NOMO-1 treated with dmso at 0.1 percent for 144 hours (cell line): ENCODE measurements around the gene FYN.

Experiments
- DNase-seq: peaks from one replicate; lab custom pipeline; 2025; ENCODE audit not compliant: unreplicated experiment; lab: John Stamatoyannopoulos, UW

Gene FYN

GRCh38 chr6:111884068-111884467 is 10.8 kb upstream of the FYN start:
- no peak for DNase-seq

DNA sequence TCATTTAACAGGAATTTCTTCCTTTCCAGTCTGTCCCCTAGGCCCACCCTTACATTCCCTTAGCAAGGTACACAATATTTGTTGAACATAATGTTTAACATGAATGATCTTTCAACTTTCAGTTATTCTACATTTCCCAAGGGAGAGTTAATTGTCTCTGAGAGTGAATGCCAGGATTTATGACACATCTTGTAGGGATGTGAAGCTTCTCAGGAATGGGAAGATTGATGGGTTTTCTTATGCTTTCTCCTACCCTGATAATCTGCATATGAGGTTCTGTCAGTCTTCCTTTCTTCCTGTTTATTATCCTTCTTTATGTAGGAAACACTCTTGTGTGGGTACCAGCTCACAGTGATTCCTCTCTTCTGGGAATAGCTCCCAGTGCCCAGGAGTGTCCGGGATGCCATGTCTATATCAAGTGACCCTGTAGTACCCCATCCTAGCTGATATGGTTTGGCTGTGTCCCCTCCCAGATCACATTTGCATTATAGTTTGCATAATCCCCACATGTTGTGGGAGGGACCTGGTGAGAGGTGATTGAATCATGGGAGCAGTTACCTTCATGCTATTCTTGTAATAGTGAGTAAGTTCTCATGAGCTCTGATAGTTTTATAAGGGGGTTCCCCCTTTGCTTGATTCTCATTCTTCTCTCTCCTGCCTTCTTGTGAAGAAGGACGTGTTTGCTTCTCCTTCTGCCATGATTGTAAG is 7.1 kb upstream of the FYN start:
- no peak for DNase-seq

GRCh38 chr6:111875741-111876140 is 2.5 kb upstream of the FYN start:
- no peak for DNase-seq

DNA sequence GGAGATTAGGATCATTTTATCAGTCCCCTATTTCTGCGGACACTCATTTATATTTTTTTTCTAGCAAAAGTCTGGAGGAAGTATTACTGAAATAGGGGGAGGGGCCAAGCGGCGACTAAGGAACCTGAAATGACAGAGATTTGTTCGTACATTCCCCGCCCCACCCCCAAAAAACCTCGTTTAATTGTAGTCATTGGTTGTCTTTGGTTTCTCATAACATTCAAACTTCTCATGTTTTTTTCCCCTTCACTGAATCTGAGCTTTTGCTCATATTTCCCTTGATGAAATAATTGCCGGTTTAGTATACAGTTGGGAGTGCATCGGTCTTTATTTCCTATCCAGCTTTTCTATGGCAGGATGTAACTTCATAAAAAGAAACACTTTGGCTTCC is 768 bp upstream of the FYN start:
- DNase-seq: no peak

- peak; percentile 8 for DNase-seq
Measured at GRCh38 chr6:111872401-111873177, 663 bp downstream of the FYN start.

- DNase-seq: no peak
Measured at GRCh38 chr6:111871725-111872400, 1.4 kb downstream of the FYN start.

DNA sequence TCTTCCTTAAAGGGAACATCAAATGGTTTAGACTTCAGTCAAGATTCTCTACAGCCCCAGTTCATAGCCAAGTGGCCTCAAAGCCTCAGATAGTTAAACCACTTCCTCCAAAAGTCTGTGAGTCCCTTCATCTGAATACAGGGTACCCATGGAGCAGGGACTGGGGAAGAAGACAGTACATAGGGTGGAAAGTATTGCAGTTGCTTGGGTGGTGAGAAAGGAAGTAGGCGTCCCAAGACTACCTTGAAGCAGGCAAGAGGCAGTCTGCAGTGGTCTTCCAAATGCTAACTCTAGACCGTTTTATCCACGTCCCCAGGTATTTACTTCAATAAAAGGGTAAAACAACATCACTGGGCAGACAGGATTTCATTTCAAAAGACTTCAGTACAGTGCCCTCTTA is 2.0 kb downstream of the FYN start:
- DNase-seq: no peak

GRCh38 chr6:111870742-111871064 is 2.5 kb downstream of the FYN start:
- no peak for DNase-seq

DNA sequence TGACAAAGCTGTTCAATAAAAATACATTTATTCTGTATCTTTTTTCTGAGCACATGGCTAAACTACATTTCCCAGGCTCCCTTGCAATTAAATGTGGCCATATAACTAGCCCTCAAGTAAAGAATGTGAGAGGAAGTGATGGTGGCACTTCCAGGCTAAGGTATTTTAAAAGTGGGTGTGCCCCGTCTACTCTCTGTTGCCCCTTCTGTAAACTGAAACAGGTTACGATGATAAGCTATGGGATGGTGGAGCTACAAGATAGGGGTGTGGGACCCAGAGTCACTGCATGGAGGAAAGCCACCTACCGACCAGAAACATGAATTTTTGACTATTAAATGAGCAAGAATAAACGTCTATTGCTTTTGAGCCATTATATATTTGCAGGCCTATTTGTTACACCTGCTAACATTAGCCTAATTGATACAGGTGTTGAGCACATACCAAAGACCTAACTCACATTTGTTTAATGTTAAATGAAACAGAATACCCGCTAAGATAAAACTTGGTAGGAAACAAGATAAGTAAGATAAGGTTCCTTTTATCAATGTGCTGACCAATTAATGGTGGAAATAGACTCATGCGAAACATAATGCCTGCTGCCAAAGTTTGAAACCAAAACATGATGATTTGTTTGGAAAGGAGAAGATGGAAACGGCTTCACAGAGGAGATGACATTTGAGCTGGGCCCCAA is 3.1 kb downstream of the FYN start:
- DNase-seq: no peak

DNA sequence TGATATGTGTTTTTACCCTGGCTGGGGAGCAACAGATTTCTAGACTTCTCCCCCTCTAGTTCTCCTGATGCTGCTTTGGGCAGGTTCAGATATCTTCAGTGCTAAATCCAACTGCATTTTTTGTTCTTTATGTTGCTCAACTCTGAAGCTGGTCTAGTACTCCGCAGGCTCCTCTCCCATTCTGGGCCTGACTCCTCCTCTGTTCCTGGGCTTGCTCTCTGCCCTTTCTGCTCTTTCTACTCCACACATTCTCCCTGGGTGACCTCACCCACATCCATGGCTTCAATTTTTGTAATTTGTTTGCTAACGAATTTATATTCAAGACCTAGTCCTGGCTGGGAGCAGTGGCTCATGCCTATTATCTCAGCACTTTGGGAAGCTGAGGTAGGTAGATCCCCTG is 6.4 kb downstream of the FYN start:
- no peak for DNase-seq

GRCh38 chr6:111865909-111866546 is 7.2 kb downstream of the FYN start:
- DNase-seq: no peak

DNA sequence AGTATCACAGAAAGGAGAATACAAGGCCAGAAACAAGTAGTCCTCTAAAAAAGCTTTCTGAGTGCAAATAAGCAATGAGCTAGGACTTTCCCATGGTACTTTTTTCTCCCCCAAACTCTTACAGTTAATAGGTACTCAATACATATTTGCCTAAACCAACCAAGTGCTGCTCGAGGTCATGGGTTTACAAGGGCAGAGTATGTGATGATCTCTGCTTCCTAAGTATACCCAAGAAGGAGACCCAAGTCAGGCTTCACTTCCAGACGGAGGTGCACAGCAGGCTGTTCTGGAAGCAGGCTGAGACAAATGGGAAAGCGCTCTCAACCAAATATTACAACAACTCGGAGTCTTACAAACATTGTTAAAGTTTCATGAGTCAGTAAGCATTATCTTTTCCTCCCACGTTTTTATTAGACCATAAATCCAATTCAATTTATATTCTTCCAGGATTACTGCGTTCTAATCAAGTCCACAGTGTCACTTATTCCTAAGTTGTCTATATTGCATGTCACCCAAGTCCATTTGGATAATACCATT is 8.1 kb downstream of the FYN start:
- no peak for DNase-seq

- DNase-seq: no peak
Measured at GRCh38 chr6:111864138-111865048, 8.9 kb downstream of the FYN start.

- no peak for DNase-seq
Measured at GRCh38 chr6:111862741-111863140, 10.5 kb downstream of the FYN start.

- no peak for DNase-seq
Measured at GRCh38 chr6:111862314-111862713, 10.9 kb downstream of the FYN start.

- no peak for DNase-seq
Measured at GRCh38 chr6:111861431-111861885, 11.8 kb downstream of the FYN start.

- no peak for DNase-seq
Measured at GRCh38 chr6:111858347-111858746, 14.9 kb downstream of the FYN start.

GRCh38 chr6:111857674-111858337 is 15.4 kb downstream of the FYN start:
- no peak for DNase-seq

- DNase-seq: no peak
Measured at GRCh38 chr6:111855753-111856152, 17.5 kb downstream of the FYN start.
